HEK293 (cell line): Measurements from ENCODE around the gene CBLL1.

Experiments
- PRDM1 ChIP-seq: fragments of 450-650 bp; formaldehyde crosslinking; IDR thresholded peaks from 2 replicates; pipeline ENCODE4; 2016; ENCODE audit warnings: missing biosample characterization, missing genetic modification characterization
- REPIN1 ChIP-seq: fragments of 450-650 bp; formaldehyde crosslinking; IDR thresholded peaks from 2 replicates; pipeline ENCODE4 v1.5.1; 2017; ENCODE audit warnings: missing biosample characterization, missing genetic modification characterization, low read depth
- SP7 ChIP-seq: fragments of 450-650 bp; formaldehyde crosslinking; IDR thresholded peaks from 2 replicates; pipeline ENCODE4 v1.5.1; 2016; ENCODE audit warnings: missing biosample characterization, missing genetic modification characterization
- ZNF423 ChIP-seq: fragments of 450-650 bp; formaldehyde crosslinking; IDR thresholded peaks from 2 replicates; pipeline ENCODE4 v1.5.1; 2016; ENCODE audit warnings: missing biosample characterization, missing genetic modification characterization
- ZNF426 ChIP-seq: fragments of 450-650 bp; formaldehyde crosslinking; IDR thresholded peaks from 2 replicates; pipeline ENCODE4 v1.5.1; 2017; ENCODE audit warnings: missing biosample characterization, missing genetic modification characterization, mild to moderate bottlenecking, inconsistent platforms, moderate library complexity
- ZNF596 ChIP-seq: fragments of 450-650 bp; IDR thresholded peaks from 2 replicates; pipeline ENCODE4 v1.5.0; 2018; ENCODE audit warnings: missing biosample characterization, mild to moderate bottlenecking, missing genetic modification characterization, moderate library complexity
- ZNF707 ChIP-seq: fragments of 450-650 bp; formaldehyde crosslinking; IDR thresholded peaks from 2 replicates; pipeline ENCODE4 v1.5.1; 2016; ENCODE audit warnings: missing biosample characterization, missing genetic modification characterization
- TF ChIP-seq, protein P1 (sequence below): fragments of 450-650 bp; IDR thresholded peaks from 2 replicates; pipeline ENCODE4 v1.5.1; 2018; ENCODE audit warnings: missing biosample characterization, mild to moderate bottlenecking, missing genetic modification characterization
- TF ChIP-seq, protein P2 (sequence below): fragments of 450-650 bp; formaldehyde crosslinking; IDR thresholded peaks from 2 replicates; pipeline ENCODE4 v1.5.1; 2016; ENCODE audit warnings: missing biosample characterization, missing genetic modification characterization
- TF ChIP-seq, protein P3 (sequence below): fragments of 450-650 bp; formaldehyde crosslinking; IDR thresholded peaks from 2 replicates; pipeline ENCODE4 v1.5.1; 2016; ENCODE audit warnings: missing biosample characterization, missing genetic modification characterization, borderline replicate concordance
- TF ChIP-seq, protein P4 (sequence below): sonication (generic); formaldehyde crosslinking; IDR thresholded peaks from 2 replicates; pipeline ENCODE4 v1.8.1; 2022; ENCODE audit warnings: mild to moderate bottlenecking, moderate library complexity, missing genetic modification reagents

DNA sequence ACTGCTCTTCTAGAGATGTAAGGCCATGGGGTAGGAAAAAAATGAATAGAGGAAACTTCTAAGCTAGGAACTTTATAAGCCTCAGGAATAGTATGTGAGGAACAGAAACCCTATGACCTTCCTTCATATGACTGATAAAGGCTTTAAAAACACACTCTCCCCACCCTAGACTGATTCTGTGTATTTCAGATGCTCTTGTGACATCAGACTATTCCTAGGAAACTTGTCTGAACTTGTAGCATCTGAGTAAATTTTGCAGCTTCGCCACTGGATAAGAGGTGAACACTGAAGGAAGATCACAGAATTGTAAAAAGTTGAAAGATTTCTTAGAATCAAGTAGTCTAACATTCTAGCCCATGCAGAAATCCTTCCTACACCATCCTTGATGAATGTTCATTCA lies 31.0 kb upstream of the CBLL1 start:
- TF ChIP-seq, protein P1, sequence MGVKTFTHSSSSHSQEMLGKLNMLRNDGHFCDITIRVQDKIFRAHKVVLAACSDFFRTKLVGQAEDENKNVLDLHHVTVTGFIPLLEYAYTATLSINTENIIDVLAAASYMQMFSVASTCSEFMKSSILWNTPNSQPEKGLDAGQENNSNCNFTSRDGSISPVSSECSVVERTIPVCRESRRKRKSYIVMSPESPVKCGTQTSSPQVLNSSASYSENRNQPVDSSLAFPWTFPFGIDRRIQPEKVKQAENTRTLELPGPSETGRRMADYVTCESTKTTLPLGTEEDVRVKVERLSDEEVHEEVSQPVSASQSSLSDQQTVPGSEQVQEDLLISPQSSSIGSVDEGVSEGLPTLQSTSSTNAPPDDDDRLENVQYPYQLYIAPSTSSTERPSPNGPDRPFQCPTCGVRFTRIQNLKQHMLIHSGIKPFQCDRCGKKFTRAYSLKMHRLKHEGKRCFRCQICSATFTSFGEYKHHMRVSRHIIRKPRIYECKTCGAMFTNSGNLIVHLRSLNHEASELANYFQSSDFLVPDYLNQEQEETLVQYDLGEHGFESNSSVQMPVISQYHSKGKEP (tag by site-specific recombination) = no peak
- TF ChIP-seq, protein P2, sequence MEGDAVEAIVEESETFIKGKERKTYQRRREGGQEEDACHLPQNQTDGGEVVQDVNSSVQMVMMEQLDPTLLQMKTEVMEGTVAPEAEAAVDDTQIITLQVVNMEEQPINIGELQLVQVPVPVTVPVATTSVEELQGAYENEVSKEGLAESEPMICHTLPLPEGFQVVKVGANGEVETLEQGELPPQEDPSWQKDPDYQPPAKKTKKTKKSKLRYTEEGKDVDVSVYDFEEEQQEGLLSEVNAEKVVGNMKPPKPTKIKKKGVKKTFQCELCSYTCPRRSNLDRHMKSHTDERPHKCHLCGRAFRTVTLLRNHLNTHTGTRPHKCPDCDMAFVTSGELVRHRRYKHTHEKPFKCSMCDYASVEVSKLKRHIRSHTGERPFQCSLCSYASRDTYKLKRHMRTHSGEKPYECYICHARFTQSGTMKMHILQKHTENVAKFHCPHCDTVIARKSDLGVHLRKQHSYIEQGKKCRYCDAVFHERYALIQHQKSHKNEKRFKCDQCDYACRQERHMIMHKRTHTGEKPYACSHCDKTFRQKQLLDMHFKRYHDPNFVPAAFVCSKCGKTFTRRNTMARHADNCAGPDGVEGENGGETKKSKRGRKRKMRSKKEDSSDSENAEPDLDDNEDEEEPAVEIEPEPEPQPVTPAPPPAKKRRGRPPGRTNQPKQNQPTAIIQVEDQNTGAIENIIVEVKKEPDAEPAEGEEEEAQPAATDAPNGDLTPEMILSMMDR = no peak
- TF ChIP-seq ZNF426 (tag by site-specific recombination) (no peak), ZNF596 (no peak), ZNF707 (tag by site-specific recombination) (no peak), REPIN1 (tag by site-specific recombination) (no peak), ZNF423 (tag by site-specific recombination) (no peak), PRDM1 (tag by site-specific recombination) (no peak), SP7 (tag by site-specific recombination) (no peak)
- TF ChIP-seq, protein P3, sequence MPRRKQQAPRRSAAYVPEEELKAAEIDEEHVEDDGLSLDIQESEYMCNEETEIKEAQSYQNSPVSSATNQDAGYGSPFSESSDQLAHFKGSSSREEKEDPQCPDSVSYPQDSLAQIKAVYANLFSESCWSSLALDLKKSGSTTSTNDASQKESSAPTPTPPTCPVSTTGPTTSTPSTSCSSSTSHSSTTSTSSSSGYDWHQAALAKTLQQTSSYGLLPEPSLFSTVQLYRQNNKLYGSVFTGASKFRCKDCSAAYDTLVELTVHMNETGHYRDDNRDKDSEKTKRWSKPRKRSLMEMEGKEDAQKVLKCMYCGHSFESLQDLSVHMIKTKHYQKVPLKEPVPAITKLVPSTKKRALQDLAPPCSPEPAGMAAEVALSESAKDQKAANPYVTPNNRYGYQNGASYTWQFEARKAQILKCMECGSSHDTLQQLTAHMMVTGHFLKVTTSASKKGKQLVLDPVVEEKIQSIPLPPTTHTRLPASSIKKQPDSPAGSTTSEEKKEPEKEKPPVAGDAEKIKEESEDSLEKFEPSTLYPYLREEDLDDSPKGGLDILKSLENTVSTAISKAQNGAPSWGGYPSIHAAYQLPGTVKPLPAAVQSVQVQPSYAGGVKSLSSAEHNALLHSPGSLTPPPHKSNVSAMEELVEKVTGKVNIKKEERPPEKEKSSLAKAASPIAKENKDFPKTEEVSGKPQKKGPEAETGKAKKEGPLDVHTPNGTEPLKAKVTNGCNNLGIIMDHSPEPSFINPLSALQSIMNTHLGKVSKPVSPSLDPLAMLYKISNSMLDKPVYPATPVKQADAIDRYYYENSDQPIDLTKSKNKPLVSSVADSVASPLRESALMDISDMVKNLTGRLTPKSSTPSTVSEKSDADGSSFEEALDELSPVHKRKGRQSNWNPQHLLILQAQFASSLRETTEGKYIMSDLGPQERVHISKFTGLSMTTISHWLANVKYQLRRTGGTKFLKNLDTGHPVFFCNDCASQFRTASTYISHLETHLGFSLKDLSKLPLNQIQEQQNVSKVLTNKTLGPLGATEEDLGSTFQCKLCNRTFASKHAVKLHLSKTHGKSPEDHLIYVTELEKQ (tag by site-specific recombination) = no peak
- TF ChIP-seq, protein P4, sequence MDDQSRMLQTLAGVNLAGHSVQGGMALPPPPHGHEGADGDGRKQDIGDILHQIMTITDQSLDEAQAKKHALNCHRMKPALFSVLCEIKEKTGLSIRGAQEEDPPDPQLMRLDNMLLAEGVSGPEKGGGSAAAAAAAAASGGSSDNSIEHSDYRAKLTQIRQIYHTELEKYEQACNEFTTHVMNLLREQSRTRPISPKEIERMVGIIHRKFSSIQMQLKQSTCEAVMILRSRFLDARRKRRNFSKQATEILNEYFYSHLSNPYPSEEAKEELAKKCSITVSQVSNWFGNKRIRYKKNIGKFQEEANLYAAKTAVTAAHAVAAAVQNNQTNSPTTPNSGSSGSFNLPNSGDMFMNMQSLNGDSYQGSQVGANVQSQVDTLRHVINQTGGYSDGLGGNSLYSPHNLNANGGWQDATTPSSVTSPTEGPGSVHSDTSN (CRISPR knock-in tag) = no peak
